Measurements from ENCODE around the gene USP31.

The USP31 gene

GRCh38 chr16:23055481-23055880 lies 93.8 kb downstream of the USP31 start:
- DNase-seq, result no peak

GRCh38 chr16:23052908-23053580 lies 96.2 kb downstream of the USP31 start:
- no peak for DNase-seq

GRCh38 chr16:23052221-23052620 lies 97.0 kb downstream of the USP31 start:
- no peak for DNase-seq

- no peak for DNase-seq
Observed at GRCh38 chr16:23051587-23051986, 97.7 kb downstream of the USP31 start.

- DNase-seq, result no peak
Observed at GRCh38 chr16:23048164-23048563, 101.1 kb downstream of the USP31 start.

GRCh38 chr16:23045025-23045424 lies 104.2 kb downstream of the USP31 start:
- no peak for DNase-seq

GRCh38 chr16:23040246-23040645 lies 109.0 kb downstream of the USP31 start:
- no peak for DNase-seq

GRCh38 chr16:23039118-23039517 lies 110.1 kb downstream of the USP31 start:
- no peak for DNase-seq

- no peak for DNase-seq
Observed at GRCh38 chr16:23035240-23035639, 114.0 kb downstream of the USP31 start.

- no peak for DNase-seq
Observed at GRCh38 chr16:23031508-23032098, 117.6 kb downstream of the USP31 start.

- DNase-seq, result no peak
Observed at GRCh38 chr16:23029733-23030420, 119.4 kb downstream of the USP31 start.

- DNase-seq, result no peak
Observed at GRCh38 chr16:23027386-23027785, 121.9 kb downstream of the USP31 start.

GRCh38 chr16:23026784-23027362 lies 122.4 kb downstream of the USP31 start:
- no peak for DNase-seq

GRCh38 chr16:23025692-23026307 lies 123.5 kb downstream of the USP31 start:
- no peak for DNase-seq

GRCh38 chr16:23024044-23024443 lies 125.2 kb downstream of the USP31 start:
- DNase-seq, result no peak

GRCh38 chr16:23020084-23020483 lies 129.2 kb downstream of the USP31 start:
- no peak for DNase-seq

- no peak for DNase-seq
Observed at GRCh38 chr16:23016368-23016767, 132.9 kb downstream of the USP31 start.

- DNase-seq, result no peak
Observed at GRCh38 chr16:23015580-23015979, 133.7 kb downstream of the USP31 start.

GRCh38 chr16:23014592-23014991 lies 134.7 kb downstream of the USP31 start:
- no peak for DNase-seq
